Nephron progenitor cell (in vitro differentiated cells): ENCODE results near the gene PDE4D.
"Not testable (repeated sequence)": the region's sequence is repeated elsewhere in the genome, so short reads cannot be mapped to it uniquely, and the experiment has no call there.

ENCODE experiments used
- DNase-seq: peaks from one replicate; pipeline ENCODE4 v3.0.0; 2021
- H3K27ac Mint-ChIP-seq: 2 replicates; pipeline ENCODE4 v1.8.0; 2021; ENCODE audit warnings: mild to moderate bottlenecking, moderate library complexity, mixed read lengths
- H3K27me3 Mint-ChIP-seq: 2 replicates; pipeline ENCODE4 v1.8.0; 2021; ENCODE audit warnings: mild to moderate bottlenecking, low read depth, mixed read lengths; ENCODE audit not compliant: poor library complexity
- H3K36me3 Mint-ChIP-seq: 2 replicates; pipeline ENCODE4 v1.8.0; 2021; ENCODE audit warnings: low read depth, mixed read lengths
- H3K4me1 Mint-ChIP-seq: 2 replicates; pipeline ENCODE4 v1.8.0; 2021; ENCODE audit warnings: mixed read lengths
- H3K4me3 Mint-ChIP-seq: 2 replicates; pipeline ENCODE4 v1.8.0; 2021; ENCODE audit warnings: mild to moderate bottlenecking, moderate library complexity, mixed read lengths
- H3K9me3 Mint-ChIP-seq: 2 replicates; pipeline ENCODE4 v1.8.0; 2021; ENCODE audit warnings: mild to moderate bottlenecking, moderate library complexity, mixed read lengths
- CTCF ChIP-seq: fragments of 200-600 bp; sonication (generic); IDR thresholded peaks from 2 replicates; pipeline ENCODE4 v1.5.0; 2021; ENCODE audit warnings: antibody characterized with exemption

PDE4D gene

GRCh38 chr5:59065554-59065953 lies 828.0 kb downstream of the PDE4D start:
- no peak overlapping the region for H3K27ac Mint-ChIP-seq
- H3K27me3 Mint-ChIP-seq: no peaks in the 10 kb centered on the region
- no peaks in the 10 kb centered on the region for H3K9me3 Mint-ChIP-seq
- TF ChIP-seq CTCF: no peak
- H3K36me3 Mint-ChIP-seq: no peaks in the 10 kb centered on the region
- DNase-seq: no peak
- no peak overlapping the region for H3K4me3 Mint-ChIP-seq
- peaks cover 32% of the 10 kb centered on the region for H3K4me1 Mint-ChIP-seq

- no peak for TF ChIP-seq CTCF
- DNase-seq: no peak
Observed at GRCh38 chr5:59064293-59064692, 829.2 kb downstream of the PDE4D start.

DNA sequence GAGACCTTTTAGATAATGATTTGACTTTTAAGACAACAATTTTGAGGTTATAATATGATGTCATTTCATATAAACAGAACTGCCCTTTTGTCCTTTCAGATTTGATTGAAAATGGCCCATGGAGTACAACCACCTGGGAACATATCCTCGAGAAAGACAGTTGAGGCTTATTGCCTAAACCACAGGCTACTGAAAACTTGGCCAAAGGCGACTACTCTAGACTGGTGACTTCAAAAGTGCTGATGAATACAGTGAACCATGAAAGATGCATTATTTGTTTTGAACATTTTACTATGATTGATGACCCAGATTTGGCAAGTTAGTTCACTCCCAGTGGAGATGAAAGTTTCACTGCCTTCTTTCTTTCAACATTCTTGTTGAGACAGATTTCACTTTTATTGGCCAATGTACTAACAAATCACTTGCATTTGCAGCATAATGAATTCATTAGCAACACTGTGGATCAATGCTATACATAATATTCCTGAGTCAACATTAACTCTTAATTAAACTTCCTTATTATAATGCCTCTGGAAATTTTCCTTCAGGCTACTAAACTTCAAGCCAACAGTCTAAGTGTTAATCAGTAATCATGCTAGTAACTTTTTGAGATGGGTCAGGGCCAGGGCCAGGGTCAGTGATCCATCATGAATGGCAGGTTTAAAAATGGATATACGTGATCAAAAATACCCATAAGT lies 830.4 kb downstream of the PDE4D start:
- Mint-ChIP-seq H3K9me3 (no peaks in the 10 kb centered on the region), H3K27me3 (no peaks in the 10 kb centered on the region), H3K36me3 (no peaks in the 10 kb centered on the region), H3K4me3 (no peak overlapping the region), H3K4me1 (peaks cover 28% of the 10 kb centered on the region), H3K27ac (no peak overlapping the region)
- no peak for TF ChIP-seq CTCF
- DNase-seq: no peak

More at GRCh38 chr5:59064293-59064692, 829.2 kb downstream of the PDE4D start:
- peaks cover 31% of the 10 kb centered on the region for H3K4me1 Mint-ChIP-seq
- H3K27ac Mint-ChIP-seq: no peak overlapping the region
- no peaks in the 10 kb centered on the region for H3K27me3 Mint-ChIP-seq
- no peak overlapping the region for H3K4me3 Mint-ChIP-seq
- no peaks in the 10 kb centered on the region for H3K36me3 Mint-ChIP-seq
- no peaks in the 10 kb centered on the region for H3K9me3 Mint-ChIP-seq

DNA sequence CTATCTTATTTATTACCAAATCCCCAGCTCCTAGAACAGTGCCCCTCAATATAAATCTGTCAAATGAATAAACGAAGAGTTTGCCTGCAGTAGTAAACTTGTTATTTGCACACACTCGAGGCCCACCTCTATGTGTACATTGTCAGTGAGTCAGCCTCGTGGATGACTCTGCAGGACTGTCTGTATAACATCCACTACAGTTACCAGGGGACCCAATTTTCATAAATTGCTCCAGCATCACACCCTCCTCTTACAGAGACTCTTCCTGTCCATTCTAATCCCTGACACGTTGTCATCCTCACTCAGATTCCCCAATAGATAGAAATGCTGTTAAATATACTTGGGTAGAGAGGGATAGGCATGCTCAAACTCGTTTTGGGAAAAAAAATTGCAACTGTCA lies 832.1 kb downstream of the PDE4D start:
- no peaks in the 10 kb centered on the region for H3K9me3 Mint-ChIP-seq
- DNase-seq: no peak
- no peak for TF ChIP-seq CTCF
- no peak overlapping the region for H3K4me3 Mint-ChIP-seq
- no peak overlapping the region for H3K27ac Mint-ChIP-seq
- H3K27me3 Mint-ChIP-seq: no peaks in the 10 kb centered on the region
- no peaks in the 10 kb centered on the region for H3K36me3 Mint-ChIP-seq
- H3K4me1 Mint-ChIP-seq: peaks cover 28% of the 10 kb centered on the region

DNA sequence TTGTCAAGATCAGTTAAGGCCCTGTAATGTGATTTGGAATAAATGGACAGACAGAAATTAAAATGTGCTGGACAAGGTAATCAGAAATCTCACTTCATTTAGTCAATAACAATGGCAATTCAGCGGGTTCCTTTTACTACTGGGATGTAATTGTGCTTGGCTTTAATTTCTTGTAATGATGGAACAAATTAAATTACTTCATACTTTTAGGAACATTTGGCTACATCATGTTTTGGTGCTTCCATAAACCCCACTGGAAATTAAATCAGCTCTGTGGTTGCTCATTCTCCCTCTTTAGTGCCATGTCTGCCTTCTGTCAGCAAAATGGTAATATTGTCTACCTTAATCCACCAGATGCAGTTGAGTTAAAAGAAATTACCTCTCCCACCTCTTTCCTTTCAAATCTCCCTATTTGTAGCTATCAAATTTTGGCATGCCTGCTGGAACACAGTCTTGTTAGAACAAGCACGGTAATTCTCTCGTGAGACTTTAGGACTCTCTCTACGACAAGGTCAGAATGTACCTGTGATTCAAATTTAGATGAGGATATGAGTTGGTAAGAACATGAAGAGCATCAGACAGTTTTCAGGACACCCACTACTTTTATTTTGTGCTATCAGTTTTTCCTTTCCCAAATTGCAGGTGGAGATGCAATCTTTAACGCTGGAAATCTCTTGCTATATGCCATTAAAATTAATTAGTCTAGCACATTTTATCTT lies 834.4 kb downstream of the PDE4D start:
- Mint-ChIP-seq H3K9me3 (no peaks in the 10 kb centered on the region), H3K27ac (no peak overlapping the region), H3K4me1 (peaks cover 39% of the 10 kb centered on the region), H3K36me3 (no peaks in the 10 kb centered on the region), H3K27me3 (peaks cover 4% of the 10 kb centered on the region), H3K4me3 (no peak overlapping the region)
- no peak for DNase-seq
- no peak for TF ChIP-seq CTCF

DNA sequence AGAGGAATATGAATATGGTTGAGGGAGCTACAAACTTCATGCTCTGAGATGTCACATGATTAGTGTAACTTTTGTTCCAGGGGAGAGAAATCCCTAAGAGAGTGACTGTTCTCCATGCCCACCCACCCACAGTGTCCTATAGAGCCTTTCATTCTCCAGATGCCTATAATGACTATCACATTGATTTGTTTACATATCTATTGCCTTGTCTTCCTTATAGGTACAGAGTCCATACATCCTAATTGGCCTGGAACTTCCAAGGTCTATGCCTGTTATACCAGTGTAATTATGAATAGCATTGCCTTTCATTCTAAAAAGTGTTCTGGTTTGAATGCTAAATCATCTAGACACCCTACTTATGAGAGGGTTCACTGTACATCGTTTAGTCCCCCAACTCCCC lies 835.3 kb downstream of the PDE4D start:
- no peak for DNase-seq
- Mint-ChIP-seq H3K36me3 (no peaks in the 10 kb centered on the region), H3K27me3 (peaks cover 4% of the 10 kb centered on the region), H3K4me1 (peaks cover 32% of the 10 kb centered on the region), H3K27ac (no peak overlapping the region), H3K4me3 (no peak overlapping the region), H3K9me3 (no peaks in the 10 kb centered on the region)
- no peak for TF ChIP-seq CTCF

DNA sequence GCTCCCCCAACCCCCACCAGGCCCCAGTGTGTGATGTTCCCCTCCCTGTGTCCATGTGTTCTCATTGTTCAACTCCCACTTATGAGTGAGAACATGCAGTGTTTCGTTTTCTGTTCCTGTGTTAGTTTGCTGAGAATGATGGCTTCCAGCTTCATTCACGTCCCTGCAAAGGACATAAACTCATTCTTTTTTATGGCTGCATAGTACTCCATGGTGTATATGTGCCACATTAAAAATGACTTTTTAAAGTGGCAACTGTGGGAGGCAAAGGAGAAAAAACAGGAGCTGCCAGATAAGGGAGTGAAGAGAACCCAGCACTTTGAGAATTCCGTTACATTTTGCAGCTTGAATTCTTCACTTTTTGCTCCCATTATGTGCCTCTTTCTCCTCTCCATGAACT lies 836.9 kb downstream of the PDE4D start:
- H3K4me1 Mint-ChIP-seq: peaks cover 31% of the 10 kb centered on the region
- H3K9me3 Mint-ChIP-seq, DNase-seq, H3K27ac Mint-ChIP-seq, H3K27me3 Mint-ChIP-seq, H3K4me3 Mint-ChIP-seq, H3K36me3 Mint-ChIP-seq: not testable (repeated sequence)
